ENCODE results near the gene C14orf93.
A peak's percentile ranks its signal among the peaks of the same experiment; 100 is the strongest.
"Not testable (repeated sequence)": the region's sequence is repeated elsewhere in the genome, so short reads cannot be mapped to it uniquely, and the experiment has no call there.

Gene C14orf93

DNA sequence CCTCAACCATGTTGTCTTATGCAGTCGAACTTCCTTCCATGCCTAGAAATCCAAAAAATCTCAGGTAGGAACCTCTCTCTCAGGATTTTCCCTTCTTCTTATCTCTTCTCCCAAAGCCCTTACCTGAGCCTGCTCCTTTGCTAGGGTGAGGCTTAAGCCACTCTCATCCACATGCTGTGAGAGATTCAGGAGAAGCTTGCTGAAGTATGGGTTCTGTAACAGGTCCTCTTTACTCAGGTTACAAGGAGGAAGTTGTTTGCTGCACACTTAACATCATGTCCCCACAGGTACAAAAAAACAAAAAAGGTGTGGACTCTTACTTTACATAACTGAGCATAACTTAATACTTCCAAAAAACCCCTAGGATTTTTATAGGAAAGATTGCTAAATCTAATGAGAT, 57.5 kb downstream of the C14orf93 start:
- no peak overlapping the region for H3K27ac ChIP-seq
- DNase-seq (ENCODE audit: low spot score), result no peak
- TF ChIP-seq CTCF (conservative IDR thresholded peaks at IDR 0.05; ENCODE audit: low read depth), result no peak
- POLR2A ChIA-PET (ENCODE audit: low non-redundant PET), result no interaction called here
- CTCF ChIA-PET, result no interaction called here

GRCh38 chr14:22951795-22952194, 58.1 kb downstream of the C14orf93 start:
- H3K27ac ChIP-seq, result peak overlapping the region; percentile 41
- POLR2A ChIA-PET (ENCODE audit: low non-redundant PET); DNase-seq (ENCODE audit: low spot score): not testable (repeated sequence)
- CTCF ChIA-PET, result interaction anchor here (0.6 kb wide), 1 partner anchor 44 kb away, joined by 3 read pairs; no protein-coding TSS in a partner anchor

GRCh38 chr14:22945642-22946041, 64.3 kb downstream of the C14orf93 start:
- H3K27ac ChIP-seq, result peak overlapping the region; percentile 31; the same call in 1 of the 2 replicates
- DNase-seq (ENCODE audit: low spot score), result no peak
- POLR2A ChIA-PET (ENCODE audit: low non-redundant PET), result interaction anchor here (0.5 to 0.7 kb wide), 2 partner anchors 15 to 31 kb away, joined by 3 to 5 read pairs; no protein-coding TSS in a partner anchor
- CTCF ChIA-PET, result interaction anchor here (0.7 kb wide), 1 partner anchor 13 kb away, joined by 3 read pairs; no protein-coding TSS in a partner anchor
- no peak for TF ChIP-seq CTCF (conservative IDR thresholded peaks at IDR 0.05; ENCODE audit: low read depth)

GRCh38 chr14:22939684-22940083, 70.3 kb downstream of the C14orf93 start:
- CTCF ChIA-PET, result interaction anchor here (0.6 to 0.7 kb wide), 3 partner anchors 44 to 383 kb away, joined by 3 to 6 read pairs (median 4); no protein-coding TSS in a partner anchor
- no peak for TF ChIP-seq CTCF (conservative IDR thresholded peaks at IDR 0.05; ENCODE audit: low read depth)
- POLR2A ChIA-PET (ENCODE audit: low non-redundant PET), result no interaction called here
- DNase-seq (ENCODE audit: low spot score), result no peak
- H3K27ac ChIP-seq, result no peak overlapping the region

All from RWPE1 (cell line).